HAP-1 (cell line): ENCODE measurements around the gene U2AF1L4.
A peak's percentile ranks its signal among the peaks of the same experiment; 100 is the strongest.

Experiments used
- DNase-seq, 2 experiments: peaks; one replicate each; pipeline ENCODE4 v3.0.0-alpha.2; 2016 to 2020; ENCODE audit warnings: low spot score in 2 of 2
- H3K27me3 ChIP-seq: fragments of 250-450 bp; sonication (Bioruptor Pico); 2 replicates; pipeline ENCODE4 v1.5.1; 2020; ENCODE audit warnings: low read depth, mild to moderate bottlenecking, moderate library complexity
- H3K36me3 ChIP-seq: fragments of 250-450 bp; sonication (Bioruptor Pico); replicated peaks from 2 replicates; pipeline ENCODE4 v1.5.1; 2020; ENCODE audit warnings: mild to moderate bottlenecking
- H3K4me1 ChIP-seq: fragments of 250-450 bp; sonication (Bioruptor Pico); 2 replicates; pipeline ENCODE4 v1.5.1; 2020; ENCODE audit warnings: mild to moderate bottlenecking
- H3K4me3 ChIP-seq: fragments of 250-450 bp; sonication (Bioruptor Pico); 2 replicates; pipeline ENCODE4 v1.5.1; 2020; ENCODE audit warnings: mild to moderate bottlenecking, moderate library complexity
- H3K9me3 ChIP-seq: fragments of 250-450 bp; sonication (Bioruptor Pico); 2 replicates; pipeline ENCODE4 v1.5.1; 2020; ENCODE audit warnings: mild to moderate bottlenecking, moderate library complexity
- in situ Hi-C: fragments of 300-500 bp; cut with MboI; formaldehyde crosslinking; loops from 3 replicates; pipeline ENCODE4 v1.14.3; 2020; ENCODE audit warnings: low sequenced_read_pairs, inconsistent platforms, mixed read lengths

The U2AF1L4 gene

GRCh38 chr19:35746087-35746462 is 857 bp upstream of the U2AF1L4 start:
- no peaks in the 10 kb centered on the region for H3K9me3 ChIP-seq
- H3K4me1 ChIP-seq: peaks cover 9% of the 10 kb centered on the region
- H3K4me3 ChIP-seq: peak overlapping the region; percentile 63
- no peaks in the 10 kb centered on the region for H3K27me3 ChIP-seq
- no peak for DNase-seq
- in situ Hi-C loops: no loop called here
- H3K36me3 ChIP-seq: no peaks in the 10 kb centered on the region; the same call in none of the 2 replicates

- DNase-seq: peak; percentile 94 to 98
- Histone ChIP-seq H3K4me1 (peaks cover 13% of the 10 kb centered on the region), H3K27me3 (no peaks in the 10 kb centered on the region), H3K4me3 (peak overlapping the region; percentile 63), H3K36me3 (no peaks in the 10 kb centered on the region; the same call in none of the 2 replicates), H3K9me3 (no peaks in the 10 kb centered on the region)
- in situ Hi-C loops: no loop called here
Measured at GRCh38 chr19:35744430-35745327, 539 bp downstream of the U2AF1L4 start.

GRCh38 chr19:35743640-35744429 is 1.4 kb downstream of the U2AF1L4 start:
- H3K4me3 ChIP-seq: peak overlapping the region; percentile 63
- peaks cover 15% of the 10 kb centered on the region for H3K4me1 ChIP-seq
- no peaks in the 10 kb centered on the region for H3K27me3 ChIP-seq
- peaks cover 6% of the 10 kb centered on the region for H3K36me3 ChIP-seq
- H3K9me3 ChIP-seq: no peaks in the 10 kb centered on the region
- no peak for DNase-seq
- in situ Hi-C loops: no loop called here

GRCh38 chr19:35742121-35742724 is 3.0 kb downstream of the U2AF1L4 start, which contains the start of gene IGFLR1:
IGFLR1 (minus strand) TSS chr19:35742452; CDS start chr19:35741180, 1,272 bp downstream.
- no peaks in the 10 kb centered on the region for H3K27me3 ChIP-seq
- H3K9me3 ChIP-seq: no peaks in the 10 kb centered on the region
- peak within 1 kb of the TSS; percentile 57 for H3K4me3 ChIP-seq
- H3K36me3 ChIP-seq: peaks cover 22% of the 10 kb centered on the region
- no peak for DNase-seq
- peaks cover 11% of the 10 kb centered on the region for H3K4me1 ChIP-seq
- in situ Hi-C loops: no loop called here

DNA sequence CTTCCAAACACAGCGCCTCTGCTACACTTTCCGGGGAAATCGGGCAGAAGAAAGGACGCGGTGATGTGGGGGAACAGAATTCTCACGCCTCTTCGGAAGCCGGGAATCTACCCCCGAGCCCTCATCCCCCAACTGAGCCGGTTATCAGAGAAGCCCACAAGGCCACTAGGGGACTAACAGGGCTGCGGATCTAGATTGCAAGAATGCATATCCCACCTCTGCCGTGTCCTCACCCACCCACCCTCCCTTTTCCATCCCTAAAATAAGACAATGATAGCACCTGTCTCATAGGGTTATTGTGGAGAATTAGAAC is 4.1 kb downstream of the U2AF1L4 start:
- H3K4me3 ChIP-seq: peak overlapping the region; percentile 57
- H3K4me1 ChIP-seq: peaks cover 11% of the 10 kb centered on the region
- H3K9me3 ChIP-seq: no peaks in the 10 kb centered on the region
- peaks cover 32% of the 10 kb centered on the region for H3K36me3 ChIP-seq
- in situ Hi-C loops: no loop called here
- H3K27me3 ChIP-seq: no peaks in the 10 kb centered on the region
- no peak for DNase-seq

GRCh38 chr19:35740423-35741202 is 4.6 kb downstream of the U2AF1L4 start:
- Histone ChIP-seq H3K27me3 (no peaks in the 10 kb centered on the region), H3K36me3 (peaks cover 38% of the 10 kb centered on the region), H3K4me3 (peak overlapping the region; percentile 57), H3K9me3 (no peaks in the 10 kb centered on the region), H3K4me1 (peaks cover 11% of the 10 kb centered on the region)
- in situ Hi-C loops: no loop called here
- peak; percentile 98 to 100 for DNase-seq

GRCh38 chr19:35740108-35740422 is 5.2 kb downstream of the U2AF1L4 start:
- no peaks in the 10 kb centered on the region for H3K27me3 ChIP-seq
- DNase-seq: no peak
- H3K36me3 ChIP-seq: peaks cover 43% of the 10 kb centered on the region
- in situ Hi-C loops: no loop called here
- H3K4me3 ChIP-seq: peak overlapping the region; percentile 57
- peaks cover 11% of the 10 kb centered on the region for H3K4me1 ChIP-seq
- no peaks in the 10 kb centered on the region for H3K9me3 ChIP-seq

- no peak for DNase-seq
- H3K27me3 ChIP-seq: no peaks in the 10 kb centered on the region
- H3K4me3 ChIP-seq: peak overlapping the region; percentile 57
- H3K9me3 ChIP-seq: no peaks in the 10 kb centered on the region
- peaks cover 11% of the 10 kb centered on the region for H3K4me1 ChIP-seq
- in situ Hi-C loops: no loop called here
- H3K36me3 ChIP-seq: peaks cover 48% of the 10 kb centered on the region
Measured at GRCh38 chr19:35739275-35740107, 5.7 kb downstream of the U2AF1L4 start.

- no peak for DNase-seq
- Histone ChIP-seq H3K9me3 (no peaks in the 10 kb centered on the region), H3K27me3 (no peaks in the 10 kb centered on the region), H3K36me3 (peaks cover 54% of the 10 kb centered on the region), H3K4me3 (no peak overlapping the region), H3K4me1 (peaks cover 8% of the 10 kb centered on the region; the same call in 1 of the 2 replicates)
- in situ Hi-C loops: no loop called here
Measured at GRCh38 chr19:35738887-35739229, 6.4 kb downstream of the U2AF1L4 start.

GRCh38 chr19:35738021-35738886 is 7.0 kb downstream of the U2AF1L4 start:
- in situ Hi-C loops: no loop called here
- DNase-seq: no peak
- H3K36me3 ChIP-seq: peaks cover 60% of the 10 kb centered on the region
- H3K4me3 ChIP-seq: no peak overlapping the region
- no peaks in the 10 kb centered on the region for H3K27me3 ChIP-seq
- H3K4me1 ChIP-seq: peaks cover 8% of the 10 kb centered on the region; the same call in 1 of the 2 replicates
- no peaks in the 10 kb centered on the region for H3K9me3 ChIP-seq

GRCh38 chr19:35736913-35737886 is 8.0 kb downstream of the U2AF1L4 start:
- H3K27me3 ChIP-seq: no peaks in the 10 kb centered on the region
- peaks cover 8% of the 10 kb centered on the region; the same call in 1 of the 2 replicates for H3K4me1 ChIP-seq
- H3K4me3 ChIP-seq: no peak overlapping the region
- DNase-seq: no peak
- peaks cover 68% of the 10 kb centered on the region for H3K36me3 ChIP-seq
- in situ Hi-C loops: no loop called here
- no peaks in the 10 kb centered on the region for H3K9me3 ChIP-seq
